GM18508 (cell line): Measurements from ENCODE around the gene OTUB1.

Experiments used
- ATAC-seq: cut with Tn5 transposase; IDR thresholded peaks from one replicate; pipeline ENCODE4 v1.9.1; 2021; ENCODE audit warnings: moderate number of reproducible peaks; ENCODE audit not compliant: insufficient read depth, unreplicated experiment

The OTUB1 gene

DNA sequence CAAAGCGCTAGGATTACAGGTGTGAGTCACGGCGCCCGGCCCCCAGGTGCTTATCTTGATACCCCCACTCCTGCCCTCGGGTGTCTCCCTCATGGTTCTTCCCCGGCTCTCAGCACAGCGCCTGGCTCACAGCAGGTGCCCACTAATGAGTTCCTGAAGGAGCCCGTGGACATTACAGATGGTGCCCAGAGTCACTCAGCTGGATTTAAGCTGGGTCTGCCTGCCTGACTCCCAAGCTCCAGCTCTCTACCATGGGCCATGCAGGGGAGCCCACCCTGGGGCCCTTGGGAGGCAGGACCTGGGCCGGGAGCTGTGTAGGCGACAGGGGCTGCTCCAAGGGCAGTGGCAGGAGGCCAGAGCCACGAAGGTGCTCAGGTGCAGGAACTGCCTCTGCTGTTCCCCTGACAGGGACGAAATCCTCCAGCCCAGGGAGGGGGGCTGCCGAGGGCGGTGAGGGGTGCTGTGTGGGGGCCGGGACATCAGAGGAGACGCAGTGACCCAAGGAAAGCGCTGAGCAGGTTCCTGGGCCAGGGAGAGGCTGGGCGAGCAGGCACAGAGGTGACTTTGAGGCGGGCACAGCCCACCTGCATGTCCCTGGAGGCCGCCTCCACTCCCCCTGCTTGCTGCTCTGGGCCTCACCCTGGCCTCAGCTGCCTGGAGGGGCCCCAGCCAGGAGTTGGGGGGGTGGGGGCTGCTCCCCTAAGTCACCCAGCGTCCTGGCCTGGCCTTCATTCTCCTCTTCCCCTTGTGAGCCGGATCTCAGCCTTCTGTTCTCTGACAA lies 34.9 kb downstream of the OTUB1 start:
- no peak for ATAC-seq

DNA sequence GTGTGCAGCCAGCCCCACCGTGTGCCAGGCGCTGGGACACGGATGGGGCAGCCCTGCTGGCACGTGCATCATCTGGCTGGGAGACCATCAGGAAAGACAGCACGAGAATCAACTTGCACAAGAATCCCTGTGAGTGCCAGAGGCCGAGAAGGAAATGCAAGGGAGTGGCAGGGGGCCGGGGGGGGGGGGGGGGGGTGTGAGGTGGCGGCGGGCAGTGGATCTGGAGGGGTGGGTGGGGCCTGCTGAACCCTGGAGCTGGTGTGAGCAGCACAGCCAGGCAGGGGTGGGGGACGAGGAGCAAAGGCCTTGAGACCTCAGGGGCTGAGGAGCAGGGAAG lies 35.5 kb downstream of the OTUB1 start:
- no peak for ATAC-seq

DNA sequence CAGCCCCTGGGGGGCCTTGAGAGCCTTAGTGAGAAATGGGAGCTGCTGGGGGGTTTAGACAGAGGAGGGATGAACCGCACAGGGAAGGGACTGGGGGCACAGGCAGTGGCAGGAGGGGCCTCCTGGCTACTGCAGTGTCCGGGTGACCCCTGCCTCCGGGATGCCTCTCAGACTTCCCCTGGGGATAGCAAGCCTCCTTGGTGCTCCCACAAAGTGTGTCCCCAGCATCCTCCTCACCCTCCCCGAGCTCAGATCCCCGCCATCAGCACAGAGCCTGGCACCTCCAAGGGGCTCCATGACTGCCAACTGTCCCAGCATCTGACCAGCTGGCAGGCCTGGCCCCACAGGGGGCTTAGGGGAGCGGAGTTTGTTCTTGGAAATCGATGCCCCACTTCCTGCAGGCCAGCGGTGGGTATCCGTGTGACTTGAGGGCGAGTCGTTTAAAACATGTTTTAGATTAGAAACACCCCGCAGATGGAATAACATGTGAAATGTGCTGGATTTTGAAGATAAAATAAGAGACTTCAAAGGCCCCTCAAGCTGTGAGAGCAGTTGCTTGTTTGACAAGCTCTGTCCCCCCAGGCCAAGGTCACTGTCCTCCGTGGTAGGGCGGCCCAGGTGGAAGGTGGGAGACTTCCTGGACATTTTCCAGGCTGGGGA lies 36.0 kb downstream of the OTUB1 start:
- ATAC-seq: no peak

DNA sequence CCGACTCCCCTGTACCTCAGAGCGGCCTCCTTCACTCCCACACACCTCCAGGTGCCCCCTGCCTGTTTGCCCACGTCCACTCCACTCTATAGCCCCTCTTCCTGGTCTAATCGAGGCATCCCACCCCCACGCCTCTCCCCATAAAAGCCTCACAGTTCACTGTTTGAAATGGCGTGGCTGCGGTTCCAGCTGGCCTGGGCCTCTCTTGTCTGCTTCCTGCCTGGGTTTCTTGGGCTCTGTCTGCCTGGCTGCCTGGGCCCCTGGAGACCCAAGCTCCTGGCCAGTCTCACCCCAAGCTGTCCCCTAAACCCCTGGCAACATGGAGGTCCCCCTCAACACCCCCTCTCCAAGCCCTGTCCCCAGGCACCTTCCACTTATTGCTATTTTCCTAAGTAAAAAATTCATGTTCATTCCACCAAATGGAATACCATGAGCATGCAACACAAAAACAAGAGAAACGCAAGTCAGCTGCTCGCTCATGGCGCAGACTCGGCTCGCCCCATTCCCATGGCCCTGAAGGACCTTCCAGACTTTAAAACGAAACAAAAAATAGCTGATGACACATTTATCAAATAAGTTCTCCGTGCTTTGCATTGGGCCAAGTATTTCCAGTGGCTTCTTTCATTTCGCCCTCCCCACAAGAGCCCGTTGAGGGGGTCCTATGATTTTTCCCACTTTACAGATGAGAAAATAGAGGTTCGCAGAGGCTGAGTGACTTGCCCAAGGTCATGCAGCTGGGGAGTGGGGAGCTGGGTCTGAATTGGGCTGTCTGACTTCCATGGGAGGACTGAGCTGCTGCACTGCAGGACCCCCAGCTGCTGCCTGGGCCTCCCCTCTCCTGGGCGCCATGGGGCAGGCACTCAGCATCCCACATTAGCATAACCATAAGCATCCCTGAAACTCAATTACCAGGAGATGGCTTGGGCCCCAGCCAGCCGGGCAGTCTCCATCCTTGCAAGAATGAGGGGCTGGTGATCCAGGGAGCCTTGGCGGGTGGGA lies 37.8 kb downstream of the OTUB1 start:
- no peak for ATAC-seq

DNA sequence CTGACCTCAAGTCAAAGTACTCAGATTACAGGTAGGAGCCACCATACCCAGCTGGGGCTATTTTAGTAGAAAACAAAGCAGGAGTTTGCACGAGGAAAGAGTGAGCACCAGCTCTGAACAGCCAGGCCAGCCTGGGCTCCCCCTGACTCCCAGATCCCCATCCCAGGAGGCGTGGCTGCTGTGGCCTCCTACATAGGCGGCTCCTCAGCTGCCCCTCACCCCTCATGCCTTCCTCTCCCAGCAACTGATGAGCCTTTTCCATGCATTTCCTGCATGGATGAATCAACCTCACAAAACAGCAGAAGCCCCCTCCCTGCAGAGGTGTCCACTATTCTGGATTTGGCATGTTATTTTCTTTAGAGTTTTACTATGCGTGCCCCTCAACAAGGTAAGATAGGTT lies 39.0 kb downstream of the OTUB1 start:
- ATAC-seq: no peak

DNA sequence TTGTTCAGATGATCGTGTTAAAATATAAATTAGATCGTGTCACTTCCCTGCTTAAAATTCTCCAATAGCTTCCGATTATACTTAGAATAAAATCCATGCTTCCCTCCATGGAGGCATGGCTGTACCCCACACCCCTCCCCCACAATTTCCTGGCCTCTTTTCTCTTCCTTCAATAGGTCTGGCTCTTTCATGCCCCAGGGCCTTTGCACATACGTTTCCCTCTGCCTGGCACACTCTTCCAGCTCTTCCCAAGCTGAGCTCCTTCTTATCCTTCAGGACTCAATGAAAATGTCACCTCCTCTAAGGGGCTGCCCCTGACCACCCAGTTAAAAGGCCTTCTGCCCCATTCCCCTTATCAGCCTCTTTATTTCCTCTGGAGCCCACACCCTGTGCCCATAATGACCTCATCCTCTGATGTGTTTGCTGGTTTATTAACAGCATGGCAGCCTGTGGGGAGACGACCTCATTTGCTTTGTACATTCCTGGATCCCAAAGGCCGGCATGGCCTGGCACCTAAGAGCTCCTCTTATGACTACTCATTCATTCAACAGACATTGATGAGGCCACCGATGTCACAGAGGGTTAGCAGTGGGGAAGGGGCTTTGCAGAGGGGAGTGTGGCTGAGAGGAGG lies 40.5 kb downstream of the OTUB1 start:
- ATAC-seq: no peak

DNA sequence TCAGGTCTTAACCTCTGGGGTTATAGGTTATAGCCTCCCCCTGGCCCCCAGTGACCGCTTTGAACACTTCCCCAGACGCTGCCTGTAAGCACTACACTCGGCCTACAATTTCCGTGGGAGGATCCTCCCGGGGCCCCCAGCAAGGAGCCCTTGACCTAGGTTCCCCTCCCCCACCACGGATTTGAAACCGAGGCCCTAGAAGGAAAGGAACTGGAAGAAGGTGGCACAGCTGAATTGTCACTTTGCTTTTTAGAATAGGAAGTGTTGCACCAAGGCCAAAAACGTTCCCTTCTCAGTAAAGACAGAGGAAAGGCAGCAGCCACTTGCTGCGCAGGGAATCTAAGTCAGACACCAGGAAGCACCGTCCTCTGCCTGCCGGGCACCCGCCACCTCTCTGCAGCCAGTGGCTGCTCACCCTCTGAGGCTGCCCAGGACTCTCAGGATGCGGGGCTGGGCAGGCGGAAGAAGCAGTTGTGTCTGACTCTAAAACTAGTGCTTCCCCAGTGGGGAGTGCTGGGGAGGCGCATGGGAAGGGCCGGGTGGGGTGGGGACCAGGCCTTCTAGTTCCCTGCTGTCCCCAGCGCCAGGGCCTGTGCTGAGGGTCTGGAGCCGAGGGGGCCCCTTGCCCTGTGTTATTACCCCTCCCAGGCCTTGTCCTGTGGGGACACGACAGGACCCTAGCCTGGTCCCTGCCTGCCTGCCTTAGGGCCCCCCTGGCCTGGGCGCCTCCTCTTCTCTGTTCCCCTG lies 41.6 kb downstream of the OTUB1 start:
- ATAC-seq: no peak

DNA sequence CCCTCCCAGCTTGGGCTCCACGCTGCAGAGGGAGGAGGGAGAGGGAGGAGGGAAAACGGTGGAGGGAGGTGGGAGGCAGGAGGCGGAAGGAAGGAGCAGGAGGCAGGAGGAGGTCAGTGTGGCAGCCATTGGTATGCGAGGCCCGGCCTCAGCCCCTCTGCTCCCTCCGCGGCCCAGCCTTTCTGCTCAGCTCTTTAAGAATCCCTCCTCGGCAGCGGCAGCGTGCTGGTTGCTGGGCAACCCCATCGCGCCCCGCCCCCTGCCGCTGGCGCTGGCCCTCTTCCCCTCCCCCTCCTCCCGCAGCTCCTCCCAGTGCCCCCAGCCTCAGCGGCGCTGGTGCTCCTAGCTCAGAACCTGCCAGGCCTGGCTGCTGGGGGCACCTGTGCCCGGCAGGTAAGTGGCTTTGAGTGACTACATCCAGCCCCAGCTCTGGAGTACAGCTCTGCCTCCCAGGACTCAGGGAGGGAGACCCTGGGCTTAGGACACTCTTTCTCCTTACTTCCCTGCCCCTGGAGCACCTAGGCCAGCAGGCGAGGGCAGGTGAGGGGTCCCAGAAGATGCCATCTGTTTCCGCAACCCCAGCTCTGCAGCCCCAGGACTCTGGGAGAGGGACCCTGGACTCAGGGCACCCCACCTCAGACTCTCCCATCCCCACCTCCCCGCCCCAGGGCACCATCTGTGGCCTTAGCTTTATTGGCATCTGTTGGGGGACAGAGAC lies 42.3 kb downstream of the OTUB1 start:
- ATAC-seq: no peak

DNA sequence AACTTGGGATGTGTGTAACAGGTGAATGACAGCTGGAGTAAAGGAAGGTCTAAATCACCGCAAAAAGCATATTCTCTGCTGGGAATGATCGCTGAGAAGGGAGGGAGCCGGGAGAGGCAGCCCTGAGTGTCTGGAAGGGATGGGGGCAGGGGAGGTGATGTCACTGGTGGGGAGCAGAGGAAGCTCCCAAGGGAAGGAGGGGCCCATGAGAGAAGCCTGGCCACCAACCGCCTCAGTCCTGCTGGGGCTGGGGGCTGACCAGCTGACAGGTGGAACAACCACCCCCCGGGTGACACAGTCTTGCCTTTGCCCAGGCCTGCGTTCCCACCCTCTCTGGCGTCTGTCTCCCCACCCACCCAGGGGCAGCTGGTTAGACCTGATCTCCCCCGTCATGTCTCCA lies 43.5 kb downstream of the OTUB1 start:
- no peak for ATAC-seq

DNA sequence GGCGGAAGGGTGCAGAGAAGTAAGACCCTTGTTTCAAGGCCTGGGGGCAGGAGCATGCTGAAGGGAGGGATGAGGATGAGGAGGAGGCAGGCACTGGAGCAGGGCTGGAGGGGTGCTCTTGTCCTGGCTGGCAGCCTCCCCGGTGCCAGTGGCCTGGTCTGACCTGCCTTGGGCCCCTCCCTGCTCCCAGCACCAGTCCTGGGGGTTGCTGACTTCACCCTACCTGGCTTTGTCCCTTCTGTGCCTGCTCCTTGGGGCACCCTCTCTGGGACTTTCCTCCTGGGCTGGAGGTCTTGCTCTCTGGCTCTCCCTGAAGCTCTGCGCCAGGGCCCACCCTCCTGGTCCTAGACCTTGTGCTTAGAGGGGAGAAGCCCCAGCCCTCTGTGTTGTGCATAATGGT lies 44.8 kb downstream of the OTUB1 start:
- ATAC-seq: no peak

DNA sequence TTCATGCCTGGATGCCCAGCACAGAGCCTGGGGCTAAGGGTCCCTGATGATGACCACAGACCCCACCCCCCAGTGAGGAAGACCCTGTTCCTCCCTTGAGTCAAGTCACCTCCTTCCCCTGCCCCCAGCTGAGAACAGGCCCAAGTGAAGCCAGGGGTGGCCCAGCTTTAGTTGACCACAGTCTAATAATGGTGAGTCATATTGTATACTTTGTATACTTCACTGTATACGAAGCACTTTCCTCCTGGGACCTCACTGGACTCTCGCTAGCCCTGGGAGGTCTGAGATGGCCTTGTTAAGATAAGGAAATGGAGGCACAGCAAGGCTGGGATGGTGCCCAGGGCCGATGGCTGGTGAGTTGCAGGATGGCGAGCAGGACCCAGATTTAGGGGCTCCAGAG lies 45.8 kb downstream of the OTUB1 start:
- no peak for ATAC-seq

DNA sequence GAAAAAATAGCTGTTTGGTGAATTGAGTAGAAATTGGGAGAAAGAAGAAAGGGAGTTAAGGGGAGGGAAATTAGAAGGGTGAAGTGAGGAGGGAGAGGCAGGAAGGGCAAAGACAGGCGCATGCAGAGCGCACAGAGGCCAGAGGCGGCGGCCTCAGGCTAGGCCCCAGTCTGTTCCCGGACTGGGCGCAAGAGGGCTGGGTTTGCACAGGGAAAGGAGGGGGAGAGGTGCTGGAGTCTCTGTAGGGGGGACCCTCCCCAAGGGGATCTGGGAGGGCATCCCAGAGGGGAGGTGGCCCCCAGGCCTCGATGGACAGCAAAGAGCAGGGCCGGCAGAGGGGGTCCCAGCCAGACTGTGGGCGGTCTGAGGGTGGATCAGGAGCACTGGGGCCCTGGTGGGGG lies 48.2 kb downstream of the OTUB1 start:
- ATAC-seq: no peak

DNA sequence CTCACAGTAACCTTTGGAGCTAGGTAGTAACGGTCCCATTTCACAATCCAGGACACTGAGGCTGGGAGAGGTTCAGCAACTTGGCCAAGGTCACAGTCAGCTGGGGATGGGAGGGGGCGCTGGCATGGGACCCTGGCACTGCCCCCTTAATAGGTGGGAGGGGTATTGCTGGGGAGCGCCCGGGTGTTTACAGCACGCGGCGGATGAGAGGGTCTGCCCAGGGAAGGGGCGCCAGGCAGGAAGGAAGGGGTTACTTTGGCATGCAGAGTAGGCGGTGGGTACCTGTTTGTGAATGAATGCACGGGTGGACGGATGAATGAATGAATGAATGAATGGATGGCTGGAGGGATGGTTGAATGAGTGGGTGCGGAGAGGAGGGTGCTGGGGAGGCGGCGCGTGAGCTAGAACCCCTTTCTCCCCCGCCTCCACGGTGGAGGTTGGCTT lies 48.9 kb downstream of the OTUB1 start:
- no peak for ATAC-seq

DNA sequence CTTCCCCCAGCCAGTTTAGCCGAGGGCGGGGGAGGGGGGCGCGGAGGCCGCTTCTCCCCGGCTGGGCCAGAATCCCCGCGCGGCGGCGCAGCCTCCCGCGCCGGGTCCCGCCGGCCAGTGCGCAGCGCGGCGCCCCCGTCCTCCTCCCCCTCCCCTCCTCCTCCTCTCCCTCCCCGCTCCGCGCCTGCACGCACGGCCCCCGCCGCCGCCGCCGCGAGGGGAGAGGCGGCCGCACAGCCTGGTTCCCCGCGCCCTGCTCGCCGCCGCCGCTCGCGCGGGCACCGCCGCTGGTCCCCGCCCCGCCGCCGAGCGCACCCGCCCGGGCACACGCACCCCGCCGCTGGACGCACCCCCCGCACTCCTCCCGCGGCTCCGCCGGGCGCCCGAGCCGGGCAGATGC lies 49.3 kb downstream of the OTUB1 start, which contains the start of gene FLRT1:
Gene FLRT1 (plus strand): TSS at position 356 of the 400 bp plus-strand sequence. CDS start 80,337 bp downstream, outside the sequence.
- ATAC-seq: no peak

DNA sequence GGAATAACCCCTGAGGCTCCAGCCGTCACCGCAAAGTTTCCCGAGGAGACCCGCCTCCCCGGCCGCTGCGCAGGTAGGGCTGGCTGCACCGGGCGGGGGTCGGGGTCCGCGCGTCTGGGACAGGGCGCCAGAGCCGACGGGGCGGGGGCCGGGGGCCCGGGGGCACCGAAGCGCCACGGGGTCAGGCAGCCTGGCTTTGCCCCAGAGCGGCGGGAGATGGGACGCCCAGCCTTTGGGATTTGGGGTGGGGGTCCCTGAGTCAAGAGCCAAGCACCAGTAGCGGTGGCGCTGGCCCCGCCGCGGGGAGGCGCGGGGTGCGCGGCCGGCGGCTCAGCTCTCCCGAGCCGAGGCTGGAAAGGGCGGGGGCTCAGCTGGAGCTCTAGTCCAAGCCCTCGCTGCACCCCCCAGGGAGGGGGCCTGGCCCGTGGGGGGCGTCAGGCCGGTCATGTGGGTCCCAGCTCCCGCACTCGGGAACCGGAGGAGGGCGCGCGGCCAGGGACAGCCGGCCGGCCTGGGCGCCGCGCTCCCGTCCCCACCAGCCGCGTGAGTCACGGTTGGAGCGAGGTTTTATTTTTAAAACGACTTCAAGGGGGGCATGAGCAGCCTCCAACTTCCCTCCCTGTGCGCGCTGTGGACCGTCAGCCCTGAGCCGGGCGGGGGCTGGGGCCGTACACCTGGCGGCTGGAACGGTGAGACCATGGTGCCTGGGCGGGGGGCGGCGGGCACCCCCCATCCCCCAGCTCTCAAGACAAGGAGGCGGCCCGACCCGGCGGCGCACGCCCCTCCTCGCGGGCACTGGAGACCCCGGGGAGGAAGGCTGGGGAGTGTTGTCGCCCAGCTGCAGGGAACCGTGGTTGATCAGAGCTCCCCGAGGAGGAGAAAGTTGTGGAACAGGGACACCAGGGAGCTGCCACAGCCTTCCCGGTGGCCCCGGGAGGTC lies 50.1 kb downstream of the OTUB1 start:
- ATAC-seq: no peak

DNA sequence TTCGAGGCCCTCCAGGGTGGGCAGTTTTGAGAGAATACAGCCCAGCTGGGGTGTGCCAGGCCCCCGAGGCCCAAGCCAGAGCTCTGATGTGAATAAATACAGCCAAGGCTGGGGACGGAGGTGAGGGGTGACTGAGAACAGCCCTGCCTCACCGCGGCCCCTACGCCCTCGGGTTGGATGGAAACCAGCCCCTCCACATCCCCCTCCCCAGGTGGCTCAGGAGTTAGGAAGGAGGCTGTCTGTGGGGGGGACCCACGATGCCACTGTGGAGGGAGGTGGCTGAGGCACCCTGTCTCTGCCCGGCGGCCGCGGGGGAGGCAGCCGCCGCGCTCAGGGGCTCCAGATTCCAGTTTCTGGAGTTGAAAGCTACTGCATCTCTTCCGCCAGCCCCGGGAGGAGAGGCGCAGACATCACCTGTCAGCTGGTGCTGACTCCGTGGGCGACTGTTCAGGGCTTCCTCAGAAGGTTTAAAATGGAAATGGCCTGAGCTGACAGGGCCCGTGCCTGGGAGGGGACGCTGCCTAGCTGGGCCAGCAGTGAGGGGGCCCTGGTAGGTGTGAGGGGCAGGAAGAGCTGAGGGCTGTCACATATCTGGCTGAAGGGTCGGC lies 50.9 kb downstream of the OTUB1 start:
- no peak for ATAC-seq

DNA sequence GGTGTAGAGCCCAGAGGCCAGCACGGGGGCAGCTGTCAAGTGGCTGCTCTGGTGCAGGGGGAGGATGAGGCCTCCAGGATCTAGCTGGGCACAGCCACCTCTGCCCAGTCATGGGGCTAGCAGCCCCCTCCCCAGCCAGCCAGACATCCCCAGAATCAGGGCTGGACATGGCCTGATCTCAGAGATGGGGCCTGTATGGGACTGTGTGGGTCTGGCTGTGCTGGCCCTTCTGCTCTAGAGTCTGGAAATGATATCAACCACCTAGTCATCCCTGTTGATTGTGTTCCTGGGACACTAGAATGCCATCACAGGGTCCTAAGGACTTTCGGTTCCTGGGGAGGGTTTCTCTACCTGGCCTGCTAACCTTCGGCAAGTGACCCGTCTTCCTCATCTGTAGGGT lies 52.3 kb downstream of the OTUB1 start:
- ATAC-seq: no peak
